HG02588 (cell line): Measurements from ENCODE around the gene LARGE1.

Experiments
- ATAC-seq: cut with Tn5 transposase; IDR thresholded peaks from one replicate; pipeline ENCODE4 v1.9.1; 2021; ENCODE audit warnings: mild to moderate bottlenecking, moderate library complexity; ENCODE audit not compliant: unreplicated experiment

LARGE1 gene

GRCh38 chr22:33459137-33459536, 461.1 kb downstream of the LARGE1 start:
- no peak for ATAC-seq

- no peak for ATAC-seq
Measured at GRCh38 chr22:33456511-33456910, 463.8 kb downstream of the LARGE1 start.

- no peak for ATAC-seq
Measured at GRCh38 chr22:33455036-33455435, 465.2 kb downstream of the LARGE1 start.

GRCh38 chr22:33451866-33452469, 468.3 kb downstream of the LARGE1 start:
- ATAC-seq: no peak

GRCh38 chr22:33450756-33451155, 469.5 kb downstream of the LARGE1 start:
- no peak for ATAC-seq

GRCh38 chr22:33447733-33448132, 472.5 kb downstream of the LARGE1 start:
- no peak for ATAC-seq

- no peak for ATAC-seq
Measured at GRCh38 chr22:33443683-33444082, 476.6 kb downstream of the LARGE1 start.

- no peak for ATAC-seq
Measured at GRCh38 chr22:33440756-33441155, 479.5 kb downstream of the LARGE1 start.

GRCh38 chr22:33438273-33438672, 482.0 kb downstream of the LARGE1 start:
- no peak for ATAC-seq

- no peak for ATAC-seq
Measured at GRCh38 chr22:33431300-33431699, 489.0 kb downstream of the LARGE1 start.

- ATAC-seq: no peak
Measured at GRCh38 chr22:33429281-33429680, 491.0 kb downstream of the LARGE1 start.

GRCh38 chr22:33427461-33427860, 492.8 kb downstream of the LARGE1 start:
- no peak for ATAC-seq

- no peak for ATAC-seq
Measured at GRCh38 chr22:33426451-33426850, 493.8 kb downstream of the LARGE1 start.

GRCh38 chr22:33421859-33422258, 498.4 kb downstream of the LARGE1 start:
- ATAC-seq: no peak

GRCh38 chr22:33418484-33418883, 501.8 kb downstream of the LARGE1 start:
- no peak for ATAC-seq

GRCh38 chr22:33415401-33415800, 504.9 kb downstream of the LARGE1 start:
- ATAC-seq: no peak

- no peak for ATAC-seq
Measured at GRCh38 chr22:33409079-33409478, 511.2 kb downstream of the LARGE1 start.

GRCh38 chr22:33405194-33405593, 515.1 kb downstream of the LARGE1 start:
- no peak for ATAC-seq

GRCh38 chr22:33404723-33405122, 515.6 kb downstream of the LARGE1 start:
- no peak for ATAC-seq

GRCh38 chr22:33402325-33402724, 518.0 kb downstream of the LARGE1 start:
- no peak for ATAC-seq

GRCh38 chr22:33401291-33401690, 519.0 kb downstream of the LARGE1 start:
- ATAC-seq: no peak

- no peak for ATAC-seq
Measured at GRCh38 chr22:33400891-33401290, 519.4 kb downstream of the LARGE1 start.

GRCh38 chr22:33400061-33400840, 520.0 kb downstream of the LARGE1 start:
- ATAC-seq: no peak
